H9 (cell line): Measurements from ENCODE around the gene CDK17. TPM values are rescaled to one million over a fixed set of nuclear protein-coding genes. Genes with fewer than 3 reads are reported as not detected.

Experiments used
- DNase-seq: peaks from one replicate; pipeline ENCODE4 v3.0.0-alpha.2; 2017
- H2AFZ ChIP-seq: one replicate; pipeline ENCODE4 v1.6.1; 2013; ENCODE audit warnings: mild to moderate bottlenecking, low read length, control low read depth, moderate library complexity
- H2AK5ac ChIP-seq: 2 replicates; pipeline ENCODE4 v1.6.1; 2013; ENCODE audit warnings: low read length, control low read depth, mixed read lengths; ENCODE audit not compliant: insufficient read length
- H2BK120ac ChIP-seq: one replicate; pipeline ENCODE4 v1.6.1; 2013; ENCODE audit warnings: low read depth, mild to moderate bottlenecking, low read length, control low read depth, inconsistent platforms; ENCODE audit not compliant: poor library complexity, severe bottlenecking
- H2BK12ac ChIP-seq: 2 replicates; pipeline ENCODE4 v1.6.1; 2013; ENCODE audit warnings: low read length, control low read depth, mixed read lengths, low read depth; ENCODE audit not compliant: insufficient read length
- H2BK15ac ChIP-seq: 2 replicates; pipeline ENCODE4 v1.6.1; 2013; ENCODE audit warnings: low read depth, low read length, control low read depth
- H2BK20ac ChIP-seq: one replicate; pipeline ENCODE4 v1.6.1; 2013; ENCODE audit warnings: low read depth, mild to moderate bottlenecking, low read length, control low read depth, inconsistent platforms; ENCODE audit not compliant: poor library complexity, severe bottlenecking
- H2BK5ac ChIP-seq: 2 replicates; pipeline ENCODE4 v1.6.1; 2013; ENCODE audit warnings: low read length, control low read depth, mixed read lengths; ENCODE audit not compliant: insufficient read length
- H3K14ac ChIP-seq: 2 replicates; pipeline ENCODE4 v1.6.1; 2013; ENCODE audit warnings: low read length, control low read depth; ENCODE audit not compliant: insufficient read depth
- H3K18ac ChIP-seq: 2 replicates; pipeline ENCODE4 v1.6.1; 2013; ENCODE audit warnings: low read depth, mild to moderate bottlenecking, mixed read lengths, low read length, control low read depth; ENCODE audit not compliant: insufficient read length
- H3K23ac ChIP-seq: 2 replicates; pipeline ENCODE4 v1.6.1; 2013; ENCODE audit warnings: low read length, control low read depth, mixed read lengths, low read depth; ENCODE audit not compliant: insufficient read length
- H3K23me2 ChIP-seq: 2 replicates; pipeline ENCODE4 v1.6.1; 2013; ENCODE audit warnings: low read depth, mild to moderate bottlenecking, mixed read lengths, low read length, control low read depth; ENCODE audit not compliant: insufficient read length, poor library complexity, severe bottlenecking
- H3K27ac ChIP-seq: 2 replicates; pipeline ENCODE4 v1.5.1; 2013; ENCODE audit warnings: low read length, control low read depth, mixed read lengths, low read depth; ENCODE audit not compliant: insufficient read length
- H3K27me3 ChIP-seq: 2 replicates; pipeline ENCODE4 v1.6.1; 2013; ENCODE audit warnings: low read length, control low read depth, inconsistent platforms; ENCODE audit not compliant: insufficient read depth
- H3K4ac ChIP-seq: 2 replicates; pipeline ENCODE4 v1.6.1; 2013; ENCODE audit warnings: low read depth, mild to moderate bottlenecking, control low read depth, inconsistent platforms, low read length, moderate library complexity
- H3K4me1 ChIP-seq: 2 replicates; pipeline ENCODE4 v1.6.1; 2013; ENCODE audit warnings: low read length, control low read depth, inconsistent platforms; ENCODE audit not compliant: insufficient read depth
- H3K4me2 ChIP-seq: 2 replicates; pipeline ENCODE4 v1.6.1; 2013; ENCODE audit warnings: low read length, control low read depth, mixed read lengths; ENCODE audit not compliant: insufficient read length, insufficient read depth
- H3K56ac ChIP-seq: 2 replicates; pipeline ENCODE4 v1.6.1; 2013; ENCODE audit warnings: low read depth, mild to moderate bottlenecking, mixed read lengths, low read length, control low read depth; ENCODE audit not compliant: insufficient read length
- H3K79me1 ChIP-seq: 2 replicates; pipeline ENCODE4 v1.6.1; 2013; ENCODE audit warnings: low read depth, mild to moderate bottlenecking, moderate library complexity, low read length, control low read depth, inconsistent platforms; ENCODE audit not compliant: insufficient read depth, poor library complexity, severe bottlenecking
- H3K79me2 ChIP-seq: 2 replicates; pipeline ENCODE4 v1.6.1; 2013; ENCODE audit warnings: low read length, control low read depth, inconsistent platforms; ENCODE audit not compliant: insufficient read depth
- H3K9ac ChIP-seq: 2 replicates; pipeline ENCODE4 v1.6.1; 2013; ENCODE audit warnings: low read length, control low read depth, mixed read lengths; ENCODE audit not compliant: insufficient read length; ENCODE audit errors: extremely low read depth
- H3K9me3 ChIP-seq: one replicate; pipeline ENCODE4 v1.6.1; 2013; ENCODE audit warnings: low read depth, low read length, inconsistent platforms; ENCODE audit not compliant: control insufficient read depth
- H3T11ph ChIP-seq: one replicate; pipeline ENCODE4 v1.6.1; 2013; ENCODE audit warnings: mild to moderate bottlenecking, low read length, control low read depth, inconsistent platforms
- H4K20me1 ChIP-seq: one replicate; pipeline ENCODE4 v1.6.1; 2013; ENCODE audit not compliant: control insufficient read depth, insufficient read length, insufficient read depth
- H4K5ac ChIP-seq: 2 replicates; pipeline ENCODE4 v1.6.1; 2013; ENCODE audit warnings: low read depth, mild to moderate bottlenecking, mixed read lengths, low read length, control low read depth; ENCODE audit not compliant: insufficient read length
- H4K8ac ChIP-seq: replicated peaks from 2 replicates; pipeline ENCODE4 v1.6.1; 2013; ENCODE audit warnings: low read length, control low read depth, mixed read lengths, low read depth; ENCODE audit not compliant: insufficient read length
- H4K91ac ChIP-seq: 2 replicates; pipeline ENCODE4 v1.6.1; 2013; ENCODE audit warnings: low read depth, mild to moderate bottlenecking, moderate library complexity, mixed read lengths, low read length, control low read depth; ENCODE audit not compliant: insufficient read length
- H3K27ac Mint-ChIP-seq, 3 experiments: 2 replicates in 2 of 3; 3 replicates in 1 of 3; pipeline ENCODE4 v1.8.0; 2020 to 2021; ENCODE audit warnings: mixed read lengths in 3 of 3, mild to moderate bottlenecking in 1 of 3, moderate library complexity in 1 of 3
- H3K27me3 Mint-ChIP-seq: 2 replicates; pipeline ENCODE4 v1.8.0; 2021; ENCODE audit warnings: low read depth, mild to moderate bottlenecking, moderate library complexity, mixed read lengths
- H3K36me3 Mint-ChIP-seq, 3 experiments: 2 replicates in 2 of 3; 3 replicates in 1 of 3; pipeline ENCODE4 v1.8.0; 2020 to 2021; ENCODE audit warnings: low read depth in 3 of 3, mixed read lengths in 3 of 3; ENCODE audit not compliant: insufficient read depth in 1 of 3
- H3K4me1 Mint-ChIP-seq, 2 experiments: 2 replicates each; pipeline ENCODE4 v1.8.0; 2020; ENCODE audit warnings: mixed read lengths in 2 of 2
- H3K4me3 Mint-ChIP-seq, 2 experiments: 2 replicates in 1 of 2; 3 replicates in 1 of 2; pipeline ENCODE4 v1.8.0; 2020 to 2021; ENCODE audit warnings: mild to moderate bottlenecking in 2 of 2, mixed read lengths in 2 of 2, moderate library complexity in 1 of 2
- H3K9me3 Mint-ChIP-seq, 2 experiments: 2 replicates in 1 of 2; 3 replicates in 1 of 2; pipeline ENCODE4 v1.8.0; 2020; ENCODE audit warnings: mild to moderate bottlenecking in 2 of 2, mixed read lengths in 2 of 2, moderate library complexity in 1 of 2
- CTCF ChIP-seq: fragments of 200-600 bp; sonication (generic); conservative IDR thresholded peaks from 3 replicates; pipeline ENCODE4 v1.8.0; 2021; ENCODE audit warnings: antibody characterized with exemption, mild to moderate bottlenecking
- WGBS: extraction: QIAGEN DNeasy Blood & Tissue Kit; methylation state at CpG from one replicate; pipeline ENCODE4 v1.1.7; 2013; ENCODE audit warnings: missing lambda C conversion rate, low lambda C conversion rate, mixed read lengths; ENCODE audit not compliant: insufficient read length; ENCODE audit errors: extremely low coverage; 5-methylcytosine and 5-hydroxymethylcytosine counted together
- total RNA-seq: library from RNA; stranded (reverse); gene quantifications from 2 replicates; pipeline ENCODE4 v1.2.1, GENCODE V29; 2021

The CDK17 gene
- total RNA-seq, 1 experiment from 2014 or later: 28.8 TPM

- Mint-ChIP-seq H3K9me3 (no peaks in the 10 kb centered on the region), H3K36me3 (peaks cover 7 to 32% (median 10%) of the 10 kb centered on the region in 3 experiments; a peak in 4 of 7 replicates), H3K27ac (peak overlapping the region; percentile 1 to 64 (median 18); a peak in 4 of 7 replicates), H3K4me3 (no peak overlapping the region), H3K4me1 (peaks cover 8 to 28% of the 10 kb centered on the region in 2 experiments), H3K27me3 (no peaks in the 10 kb centered on the region)
- Histone ChIP-seq H2BK20ac (no peak overlapping the region), H3K18ac (no peak overlapping the region), H3K4ac (no peak overlapping the region), H2AK5ac (no peak overlapping the region), H3K4me2 (no peak overlapping the region), H4K91ac (no peak overlapping the region), H3K14ac (no peak overlapping the region), H2AFZ (no peak overlapping the region), H3K56ac (no peak overlapping the region), H4K5ac (no peak overlapping the region), H3K79me2 (no peaks in the 10 kb centered on the region), H3K9ac (no peak overlapping the region), H3K9me3 (no peaks in the 10 kb centered on the region), H3K23ac (no peak overlapping the region), H3T11ph (no peak overlapping the region), H3K23me2 (no peaks in the 10 kb centered on the region), H2BK15ac (no peak overlapping the region), H3K27me3 (no peaks in the 10 kb centered on the region), H2BK120ac (no peak overlapping the region), H2BK12ac (no peak overlapping the region), H3K79me1 (no peaks in the 10 kb centered on the region), H4K8ac (no peak overlapping the region), H4K20me1 (no peaks in the 10 kb centered on the region), H2BK5ac (no peak overlapping the region), H3K27ac (no peak overlapping the region), H3K4me1 (no peaks in the 10 kb centered on the region)
- WGBS: no CpG with 5 or more reads among the region's 11 CpGs
- no peak for DNase-seq
- TF ChIP-seq CTCF: no peak
Measured at GRCh38 chr12:96263449-96263902, 136.8 kb downstream of the CDK17 start.
